NT2/D1 (cell line): Measurements from ENCODE around the gene PPP2R5C.

Experiments used
- DNase-seq: peaks from one replicate; pipeline ENCODE4 v3.0.0-alpha.2; 2011; ENCODE audit warnings: low read depth, low spot score
- H3K27me3 ChIP-seq: 2 replicates; pipeline ENCODE4 v1.6.0; 2011; ENCODE audit warnings: mild to moderate bottlenecking; ENCODE audit not compliant: insufficient read length, insufficient read depth
- H3K36me3 ChIP-seq: 2 replicates; pipeline ENCODE4 v1.6.1; 2011; ENCODE audit warnings: mild to moderate bottlenecking, low read length, mixed read lengths; ENCODE audit not compliant: insufficient read depth, insufficient read length
- H3K4me1 ChIP-seq: 2 replicates; pipeline ENCODE4 v1.5.1; 2011; ENCODE audit not compliant: insufficient read depth, insufficient read length
- H3K4me3 ChIP-seq: 2 replicates; pipeline ENCODE4 v1.5.1; 2011; ENCODE audit warnings: low read depth; ENCODE audit not compliant: insufficient read length
- H3K9ac ChIP-seq: 2 replicates; pipeline ENCODE4 v1.6.0; 2011; ENCODE audit warnings: low read depth; ENCODE audit not compliant: insufficient read length
- H3K9me3 ChIP-seq: 2 replicates; pipeline ENCODE4 v1.5.1; 2011; ENCODE audit warnings: mild to moderate bottlenecking, low read length; ENCODE audit not compliant: insufficient read depth
- SUZ12 ChIP-seq: IDR thresholded peaks from 2 replicates; pipeline ENCODE4 v1.6.1; 2011; ENCODE audit not compliant: insufficient read length, insufficient read depth; ENCODE audit errors: extremely low read depth
- YY1 ChIP-seq: IDR thresholded peaks from 2 replicates; pipeline ENCODE4 v1.6.1; 2011; ENCODE audit not compliant: insufficient read length, insufficient read depth
- ZNF274 ChIP-seq: IDR thresholded peaks from 2 replicates; pipeline ENCODE4 v1.6.1; 2011; ENCODE audit warnings: mild to moderate bottlenecking, low read depth, low read length

The PPP2R5C gene

GRCh38 chr14:101757839-101758211 lies 3.7 kb upstream of the PPP2R5C start:
- Histone ChIP-seq H3K36me3 (no peaks in the 10 kb centered on the region), H3K9me3 (no peaks in the 10 kb centered on the region)
- no peak for DNase-seq

GRCh38 chr14:101758913-101759593 lies 2.5 kb upstream of the PPP2R5C start:
- no peak for DNase-seq
- peaks cover 7% of the 10 kb centered on the region for H3K36me3 ChIP-seq
- no peaks in the 10 kb centered on the region for H3K27me3 ChIP-seq
- H3K4me1 ChIP-seq, result peaks cover 3% of the 10 kb centered on the region
- H3K9ac ChIP-seq, result no peak overlapping the region
- TF ChIP-seq YY1 (no peak), SUZ12 (no peak), ZNF274 (no peak)
- H3K4me3 ChIP-seq, result no peak overlapping the region
- no peaks in the 10 kb centered on the region for H3K9me3 ChIP-seq

More at GRCh38 chr14:101757839-101758211, 3.7 kb upstream of the PPP2R5C start:
- no peak overlapping the region for H3K4me3 ChIP-seq
- H3K9ac ChIP-seq, result no peak overlapping the region
- H3K27me3 ChIP-seq, result no peaks in the 10 kb centered on the region
- no peak for TF ChIP-seq YY1
- no peak for TF ChIP-seq SUZ12
- no peak for TF ChIP-seq ZNF274
- peaks cover 3% of the 10 kb centered on the region for H3K4me1 ChIP-seq

- no peak for TF ChIP-seq ZNF274
- no peak for TF ChIP-seq SUZ12
- no peak for TF ChIP-seq YY1
- H3K9me3 ChIP-seq, result no peaks in the 10 kb centered on the region
- H3K27me3 ChIP-seq, result no peaks in the 10 kb centered on the region
- H3K4me1 ChIP-seq, result peaks cover 3% of the 10 kb centered on the region
- peaks cover 14% of the 10 kb centered on the region for H3K36me3 ChIP-seq
- H3K9ac ChIP-seq, result no peak overlapping the region
- DNase-seq, result peak; percentile 85
- H3K4me3 ChIP-seq, result no peak overlapping the region
Observed at GRCh38 chr14:101760138-101761011, 1.1 kb upstream of the PPP2R5C start.

- no peak for TF ChIP-seq YY1
- no peak for TF ChIP-seq SUZ12
- TF ChIP-seq ZNF274, result no peak
- H3K9ac ChIP-seq, result peak overlapping the region; percentile 72
- no peak for DNase-seq
- H3K4me3 ChIP-seq, result peak overlapping the region; percentile 46
- no peaks in the 10 kb centered on the region for H3K9me3 ChIP-seq
- no peaks in the 10 kb centered on the region for H3K27me3 ChIP-seq
- peaks cover under 1% of the 10 kb centered on the region for H3K4me1 ChIP-seq
- H3K36me3 ChIP-seq, result peaks cover 23% of the 10 kb centered on the region
Observed at GRCh38 chr14:101761881-101762529, 496 bp downstream of the PPP2R5C start.

- no peaks in the 10 kb centered on the region for H3K27me3 ChIP-seq
- H3K9me3 ChIP-seq, result no peaks in the 10 kb centered on the region
- H3K4me3 ChIP-seq, result peak overlapping the region; percentile 46
- peak overlapping the region; percentile 72 for H3K9ac ChIP-seq
- H3K4me1 ChIP-seq, result no peaks in the 10 kb centered on the region
- peaks cover 23% of the 10 kb centered on the region for H3K36me3 ChIP-seq
- TF ChIP-seq SUZ12 (no peak), YY1 (no peak), ZNF274 (no peak)
- no peak for DNase-seq
Observed at GRCh38 chr14:101762530-101763101, 1.1 kb downstream of the PPP2R5C start.

GRCh38 chr14:101763941-101764709 lies 2.6 kb downstream of the PPP2R5C start:
- Histone ChIP-seq H3K9ac (no peak overlapping the region), H3K4me1 (no peaks in the 10 kb centered on the region), H3K9me3 (no peaks in the 10 kb centered on the region), H3K4me3 (no peak overlapping the region), H3K36me3 (peaks cover 23% of the 10 kb centered on the region), H3K27me3 (no peaks in the 10 kb centered on the region)
- no peak for TF ChIP-seq YY1
- no peak for TF ChIP-seq SUZ12
- no peak for TF ChIP-seq ZNF274
- DNase-seq, result no peak
